SK-N-SH (cell line): ENCODE measurements around the gene CDK5.

Source experiments
- EZH2phosphoT487 ChIP-seq: fragments of 200-600 bp; sonication (generic); IDR thresholded peaks from 2 replicates; pipeline ENCODE4 v1.6.1; 2017; ENCODE audit warnings: low read depth, mixed run types, mild to moderate bottlenecking, antibody characterized with exemption, moderate library complexity, borderline replicate concordance
- POLR2AphosphoS5 ChIP-seq: IDR thresholded peaks from 2 replicates; pipeline ENCODE4 v1.6.1; 2012; ENCODE audit warnings: low read depth, low read length
- TF ChIP-seq, protein P1 (sequence below): fragments of 200-600 bp; sonication (generic); IDR thresholded peaks from 2 replicates; pipeline ENCODE4 v1.6.1; 2017; ENCODE audit warnings: antibody characterized with exemption, mild to moderate bottlenecking, moderate library complexity
- TF ChIP-seq, protein P2 (sequence below): IDR thresholded peaks from 2 replicates; pipeline ENCODE4 v1.6.1; 2012; ENCODE audit warnings: mild to moderate bottlenecking, low read depth, low read length, moderate library complexity
- TF ChIP-seq, protein P3 (sequence below): fragments of 150-350 bp; IDR thresholded peaks from 2 replicates; pipeline ENCODE4 v1.6.1; 2017; ENCODE audit warnings: antibody characterized with exemption, low read length, low read depth, borderline replicate concordance

DNA sequence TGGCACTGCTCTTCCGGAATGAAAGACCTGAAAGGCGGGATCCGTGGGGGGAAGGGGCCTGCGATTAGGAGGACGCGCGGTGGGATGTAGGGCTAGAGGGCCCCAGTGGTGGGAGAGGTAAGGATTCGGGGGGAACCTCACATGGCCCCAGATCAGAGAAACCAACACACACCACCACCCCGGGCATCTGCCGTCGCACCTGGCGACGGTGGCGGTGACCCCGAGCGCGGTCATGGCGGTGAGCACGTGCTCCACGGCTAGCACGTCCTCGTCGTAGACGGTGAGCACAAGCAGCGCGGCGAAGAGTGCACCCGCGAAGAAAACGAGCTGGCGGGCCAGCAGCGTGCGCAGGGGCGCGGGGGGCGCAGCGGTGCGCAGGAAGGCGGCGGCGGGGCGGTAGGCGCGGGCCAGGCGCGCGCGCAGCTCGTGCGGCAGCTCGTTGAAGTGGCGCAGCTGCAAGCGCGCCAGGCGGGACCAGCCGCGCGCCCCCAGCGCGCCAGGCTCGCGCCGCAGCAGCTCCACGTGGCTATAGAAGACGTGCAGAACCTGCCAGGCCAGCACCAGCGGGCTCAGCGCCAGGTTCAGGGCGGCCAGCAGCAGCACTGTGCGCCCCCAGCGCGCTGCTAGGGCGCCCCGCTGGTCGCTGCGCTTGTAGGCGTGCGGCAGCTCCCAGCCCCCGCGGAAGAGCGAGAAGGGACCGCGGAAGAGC lies 39.1 kb downstream of the CDK5 start:
- TF ChIP-seq, protein P1, sequence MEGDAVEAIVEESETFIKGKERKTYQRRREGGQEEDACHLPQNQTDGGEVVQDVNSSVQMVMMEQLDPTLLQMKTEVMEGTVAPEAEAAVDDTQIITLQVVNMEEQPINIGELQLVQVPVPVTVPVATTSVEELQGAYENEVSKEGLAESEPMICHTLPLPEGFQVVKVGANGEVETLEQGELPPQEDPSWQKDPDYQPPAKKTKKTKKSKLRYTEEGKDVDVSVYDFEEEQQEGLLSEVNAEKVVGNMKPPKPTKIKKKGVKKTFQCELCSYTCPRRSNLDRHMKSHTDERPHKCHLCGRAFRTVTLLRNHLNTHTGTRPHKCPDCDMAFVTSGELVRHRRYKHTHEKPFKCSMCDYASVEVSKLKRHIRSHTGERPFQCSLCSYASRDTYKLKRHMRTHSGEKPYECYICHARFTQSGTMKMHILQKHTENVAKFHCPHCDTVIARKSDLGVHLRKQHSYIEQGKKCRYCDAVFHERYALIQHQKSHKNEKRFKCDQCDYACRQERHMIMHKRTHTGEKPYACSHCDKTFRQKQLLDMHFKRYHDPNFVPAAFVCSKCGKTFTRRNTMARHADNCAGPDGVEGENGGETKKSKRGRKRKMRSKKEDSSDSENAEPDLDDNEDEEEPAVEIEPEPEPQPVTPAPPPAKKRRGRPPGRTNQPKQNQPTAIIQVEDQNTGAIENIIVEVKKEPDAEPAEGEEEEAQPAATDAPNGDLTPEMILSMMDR = no peak; the same call in 1 of the 2 replicates
- TF ChIP-seq EZH2phosphoT487 (no peak), POLR2AphosphoS5 (no peak)
- TF ChIP-seq, protein P2, sequence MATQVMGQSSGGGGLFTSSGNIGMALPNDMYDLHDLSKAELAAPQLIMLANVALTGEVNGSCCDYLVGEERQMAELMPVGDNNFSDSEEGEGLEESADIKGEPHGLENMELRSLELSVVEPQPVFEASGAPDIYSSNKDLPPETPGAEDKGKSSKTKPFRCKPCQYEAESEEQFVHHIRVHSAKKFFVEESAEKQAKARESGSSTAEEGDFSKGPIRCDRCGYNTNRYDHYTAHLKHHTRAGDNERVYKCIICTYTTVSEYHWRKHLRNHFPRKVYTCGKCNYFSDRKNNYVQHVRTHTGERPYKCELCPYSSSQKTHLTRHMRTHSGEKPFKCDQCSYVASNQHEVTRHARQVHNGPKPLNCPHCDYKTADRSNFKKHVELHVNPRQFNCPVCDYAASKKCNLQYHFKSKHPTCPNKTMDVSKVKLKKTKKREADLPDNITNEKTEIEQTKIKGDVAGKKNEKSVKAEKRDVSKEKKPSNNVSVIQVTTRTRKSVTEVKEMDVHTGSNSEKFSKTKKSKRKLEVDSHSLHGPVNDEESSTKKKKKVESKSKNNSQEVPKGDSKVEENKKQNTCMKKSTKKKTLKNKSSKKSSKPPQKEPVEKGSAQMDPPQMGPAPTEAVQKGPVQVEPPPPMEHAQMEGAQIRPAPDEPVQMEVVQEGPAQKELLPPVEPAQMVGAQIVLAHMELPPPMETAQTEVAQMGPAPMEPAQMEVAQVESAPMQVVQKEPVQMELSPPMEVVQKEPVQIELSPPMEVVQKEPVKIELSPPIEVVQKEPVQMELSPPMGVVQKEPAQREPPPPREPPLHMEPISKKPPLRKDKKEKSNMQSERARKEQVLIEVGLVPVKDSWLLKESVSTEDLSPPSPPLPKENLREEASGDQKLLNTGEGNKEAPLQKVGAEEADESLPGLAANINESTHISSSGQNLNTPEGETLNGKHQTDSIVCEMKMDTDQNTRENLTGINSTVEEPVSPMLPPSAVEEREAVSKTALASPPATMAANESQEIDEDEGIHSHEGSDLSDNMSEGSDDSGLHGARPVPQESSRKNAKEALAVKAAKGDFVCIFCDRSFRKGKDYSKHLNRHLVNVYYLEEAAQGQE = no peak
- TF ChIP-seq, protein P3, sequence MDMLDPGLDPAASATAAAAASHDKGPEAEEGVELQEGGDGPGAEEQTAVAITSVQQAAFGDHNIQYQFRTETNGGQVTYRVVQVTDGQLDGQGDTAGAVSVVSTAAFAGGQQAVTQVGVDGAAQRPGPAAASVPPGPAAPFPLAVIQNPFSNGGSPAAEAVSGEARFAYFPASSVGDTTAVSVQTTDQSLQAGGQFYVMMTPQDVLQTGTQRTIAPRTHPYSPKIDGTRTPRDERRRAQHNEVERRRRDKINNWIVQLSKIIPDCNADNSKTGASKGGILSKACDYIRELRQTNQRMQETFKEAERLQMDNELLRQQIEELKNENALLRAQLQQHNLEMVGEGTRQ = no peak
